H1 (cell line): ENCODE measurements around the gene ELMO3. TPM values are rescaled to one million over a fixed set of nuclear protein-coding genes. Genes with fewer than 3 reads are reported as not detected.

ENCODE experiments used
- BRCA1 ChIP-seq: IDR thresholded peaks from 2 replicates; pipeline ENCODE4 v1.6.1; 2012; ENCODE audit warnings: low read depth, low read length, improper control_type of control experiment
- CBX8 ChIP-seq: fragments of 300-800, 300-1000 bp; sonication (generic); IDR thresholded peaks from 2 replicates; pipeline ENCODE4 v1.7.1; 2016; ENCODE audit warnings: low read depth, low read length, borderline replicate concordance
- EGR1 ChIP-seq: IDR thresholded peaks from 2 replicates; pipeline ENCODE4 v1.6.1; 2011; ENCODE audit warnings: low read depth, low read length, borderline replicate concordance
- HDAC6 ChIP-seq: IDR thresholded peaks from one replicate; pipeline ENCODE4 v1.7.1; 2012; ENCODE audit warnings: low read depth, mild to moderate bottlenecking, inconsistent platforms, low read length, moderate library complexity
- polyA plus RNA-seq, 7 experiments: library from polyadenylated mRNA; depleted of rRNA in 3 of 7; stranded (reverse) in 5 of 7; unstranded in 2 of 7; fragments of >200 nt in 5 of 7; fragments of 200-250 nt in 2 of 7; gene quantifications; 1 replicate in 5 of 7; 2 replicates in 1 of 7; 4 replicates in 1 of 7; pipeline versions ENCODE4 v1.2.1 to v1.2.3, GENCODE V29; 2011 to 2013; ENCODE audit warnings: missing spikeins in 2 of 7, mixed read lengths in 2 of 7
- total RNA-seq: library from RNA; stranded (reverse); fragmentation: NEBNext Ultra II Directional; extraction: Animal tissue kit (Norgen Biotek cat#: 25700); gene quantifications from 2 replicates; pipeline ENCODE4 v1.2.1, GENCODE V29; 2021
- TF ChIP-seq, protein P1 (sequence below), 3 experiments: IDR thresholded peaks; 1 replicate in 2 of 3; 2 replicates in 1 of 3; pipeline versions ENCODE4 v1.5.1 to v1.6.1; 2011; ENCODE audit warnings: low read length in 3 of 3, mild to moderate bottlenecking in 3 of 3, inconsistent platforms in 2 of 3, low read depth in 1 of 3, moderate library complexity in 1 of 3; ENCODE audit not compliant: insufficient read depth in 1 of 3; ENCODE audit errors: control extremely low read depth in 1 of 3
- TF ChIP-seq, protein P2 (sequence below): fragments of 300-600 bp; sonication (generic); IDR thresholded peaks from 2 replicates; pipeline ENCODE4 v1.7.1; 2012; ENCODE audit warnings: low read length, moderate library complexity, mild to moderate bottlenecking, inconsistent platforms; ENCODE audit not compliant: insufficient replicate concordance

ELMO3 gene
- total and polyA plus RNA-seq, 2 of the 8 experiments (the other 6 are each of a cell fraction or from before 2014, with no cell fraction given): 9.6 to 10.9 TPM

GRCh38 chr16:67226804-67227566 is 28.1 kb downstream of the ELMO3 start, which contains the start of gene TMEM208 (continued):
- TF ChIP-seq, protein P1, sequence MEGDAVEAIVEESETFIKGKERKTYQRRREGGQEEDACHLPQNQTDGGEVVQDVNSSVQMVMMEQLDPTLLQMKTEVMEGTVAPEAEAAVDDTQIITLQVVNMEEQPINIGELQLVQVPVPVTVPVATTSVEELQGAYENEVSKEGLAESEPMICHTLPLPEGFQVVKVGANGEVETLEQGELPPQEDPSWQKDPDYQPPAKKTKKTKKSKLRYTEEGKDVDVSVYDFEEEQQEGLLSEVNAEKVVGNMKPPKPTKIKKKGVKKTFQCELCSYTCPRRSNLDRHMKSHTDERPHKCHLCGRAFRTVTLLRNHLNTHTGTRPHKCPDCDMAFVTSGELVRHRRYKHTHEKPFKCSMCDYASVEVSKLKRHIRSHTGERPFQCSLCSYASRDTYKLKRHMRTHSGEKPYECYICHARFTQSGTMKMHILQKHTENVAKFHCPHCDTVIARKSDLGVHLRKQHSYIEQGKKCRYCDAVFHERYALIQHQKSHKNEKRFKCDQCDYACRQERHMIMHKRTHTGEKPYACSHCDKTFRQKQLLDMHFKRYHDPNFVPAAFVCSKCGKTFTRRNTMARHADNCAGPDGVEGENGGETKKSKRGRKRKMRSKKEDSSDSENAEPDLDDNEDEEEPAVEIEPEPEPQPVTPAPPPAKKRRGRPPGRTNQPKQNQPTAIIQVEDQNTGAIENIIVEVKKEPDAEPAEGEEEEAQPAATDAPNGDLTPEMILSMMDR (IDR thresholded peaks at IDR 0.05; ENCODE audit: control extremely low read depth in 1 of 3, insufficient read depth in 1 of 3, low read depth in 1 of 3, low read length in 3 of 3): peak in 2 of 3 experiments; percentile 17 to 27; a peak in 3 of 4 replicates
- TF ChIP-seq EGR1 (peak; percentile 88; the same call in 1 of the 2 replicates), CBX8 (no peak), HDAC6 (no peak), BRCA1 (no peak)
- TF ChIP-seq, protein P2, sequence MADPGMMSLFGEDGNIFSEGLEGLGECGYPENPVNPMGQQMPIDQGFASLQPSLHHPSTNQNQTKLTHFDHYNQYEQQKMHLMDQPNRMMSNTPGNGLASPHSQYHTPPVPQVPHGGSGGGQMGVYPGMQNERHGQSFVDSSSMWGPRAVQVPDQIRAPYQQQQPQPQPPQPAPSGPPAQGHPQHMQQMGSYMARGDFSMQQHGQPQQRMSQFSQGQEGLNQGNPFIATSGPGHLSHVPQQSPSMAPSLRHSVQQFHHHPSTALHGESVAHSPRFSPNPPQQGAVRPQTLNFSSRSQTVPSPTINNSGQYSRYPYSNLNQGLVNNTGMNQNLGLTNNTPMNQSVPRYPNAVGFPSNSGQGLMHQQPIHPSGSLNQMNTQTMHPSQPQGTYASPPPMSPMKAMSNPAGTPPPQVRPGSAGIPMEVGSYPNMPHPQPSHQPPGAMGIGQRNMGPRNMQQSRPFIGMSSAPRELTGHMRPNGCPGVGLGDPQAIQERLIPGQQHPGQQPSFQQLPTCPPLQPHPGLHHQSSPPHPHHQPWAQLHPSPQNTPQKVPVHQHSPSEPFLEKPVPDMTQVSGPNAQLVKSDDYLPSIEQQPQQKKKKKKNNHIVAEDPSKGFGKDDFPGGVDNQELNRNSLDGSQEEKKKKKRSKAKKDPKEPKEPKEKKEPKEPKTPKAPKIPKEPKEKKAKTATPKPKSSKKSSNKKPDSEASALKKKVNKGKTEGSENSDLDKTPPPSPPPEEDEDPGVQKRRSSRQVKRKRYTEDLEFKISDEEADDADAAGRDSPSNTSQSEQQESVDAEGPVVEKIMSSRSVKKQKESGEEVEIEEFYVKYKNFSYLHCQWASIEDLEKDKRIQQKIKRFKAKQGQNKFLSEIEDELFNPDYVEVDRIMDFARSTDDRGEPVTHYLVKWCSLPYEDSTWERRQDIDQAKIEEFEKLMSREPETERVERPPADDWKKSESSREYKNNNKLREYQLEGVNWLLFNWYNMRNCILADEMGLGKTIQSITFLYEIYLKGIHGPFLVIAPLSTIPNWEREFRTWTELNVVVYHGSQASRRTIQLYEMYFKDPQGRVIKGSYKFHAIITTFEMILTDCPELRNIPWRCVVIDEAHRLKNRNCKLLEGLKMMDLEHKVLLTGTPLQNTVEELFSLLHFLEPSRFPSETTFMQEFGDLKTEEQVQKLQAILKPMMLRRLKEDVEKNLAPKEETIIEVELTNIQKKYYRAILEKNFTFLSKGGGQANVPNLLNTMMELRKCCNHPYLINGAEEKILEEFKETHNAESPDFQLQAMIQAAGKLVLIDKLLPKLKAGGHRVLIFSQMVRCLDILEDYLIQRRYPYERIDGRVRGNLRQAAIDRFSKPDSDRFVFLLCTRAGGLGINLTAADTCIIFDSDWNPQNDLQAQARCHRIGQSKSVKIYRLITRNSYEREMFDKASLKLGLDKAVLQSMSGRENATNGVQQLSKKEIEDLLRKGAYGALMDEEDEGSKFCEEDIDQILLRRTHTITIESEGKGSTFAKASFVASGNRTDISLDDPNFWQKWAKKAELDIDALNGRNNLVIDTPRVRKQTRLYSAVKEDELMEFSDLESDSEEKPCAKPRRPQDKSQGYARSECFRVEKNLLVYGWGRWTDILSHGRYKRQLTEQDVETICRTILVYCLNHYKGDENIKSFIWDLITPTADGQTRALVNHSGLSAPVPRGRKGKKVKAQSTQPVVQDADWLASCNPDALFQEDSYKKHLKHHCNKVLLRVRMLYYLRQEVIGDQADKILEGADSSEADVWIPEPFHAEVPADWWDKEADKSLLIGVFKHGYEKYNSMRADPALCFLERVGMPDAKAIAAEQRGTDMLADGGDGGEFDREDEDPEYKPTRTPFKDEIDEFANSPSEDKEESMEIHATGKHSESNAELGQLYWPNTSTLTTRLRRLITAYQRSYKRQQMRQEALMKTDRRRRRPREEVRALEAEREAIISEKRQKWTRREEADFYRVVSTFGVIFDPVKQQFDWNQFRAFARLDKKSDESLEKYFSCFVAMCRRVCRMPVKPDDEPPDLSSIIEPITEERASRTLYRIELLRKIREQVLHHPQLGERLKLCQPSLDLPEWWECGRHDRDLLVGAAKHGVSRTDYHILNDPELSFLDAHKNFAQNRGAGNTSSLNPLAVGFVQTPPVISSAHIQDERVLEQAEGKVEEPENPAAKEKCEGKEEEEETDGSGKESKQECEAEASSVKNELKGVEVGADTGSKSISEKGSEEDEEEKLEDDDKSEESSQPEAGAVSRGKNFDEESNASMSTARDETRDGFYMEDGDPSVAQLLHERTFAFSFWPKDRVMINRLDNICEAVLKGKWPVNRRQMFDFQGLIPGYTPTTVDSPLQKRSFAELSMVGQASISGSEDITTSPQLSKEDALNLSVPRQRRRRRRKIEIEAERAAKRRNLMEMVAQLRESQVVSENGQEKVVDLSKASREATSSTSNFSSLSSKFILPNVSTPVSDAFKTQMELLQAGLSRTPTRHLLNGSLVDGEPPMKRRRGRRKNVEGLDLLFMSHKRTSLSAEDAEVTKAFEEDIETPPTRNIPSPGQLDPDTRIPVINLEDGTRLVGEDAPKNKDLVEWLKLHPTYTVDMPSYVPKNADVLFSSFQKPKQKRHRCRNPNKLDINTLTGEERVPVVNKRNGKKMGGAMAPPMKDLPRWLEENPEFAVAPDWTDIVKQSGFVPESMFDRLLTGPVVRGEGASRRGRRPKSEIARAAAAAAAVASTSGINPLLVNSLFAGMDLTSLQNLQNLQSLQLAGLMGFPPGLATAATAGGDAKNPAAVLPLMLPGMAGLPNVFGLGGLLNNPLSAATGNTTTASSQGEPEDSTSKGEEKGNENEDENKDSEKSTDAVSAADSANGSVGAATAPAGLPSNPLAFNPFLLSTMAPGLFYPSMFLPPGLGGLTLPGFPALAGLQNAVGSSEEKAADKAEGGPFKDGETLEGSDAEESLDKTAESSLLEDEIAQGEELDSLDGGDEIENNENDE: no peak
